Measurements from ENCODE around the gene ISL2. TPM values are rescaled to one million over a fixed set of nuclear protein-coding genes. Genes with fewer than 3 reads are reported as not detected.

Gene ISL2
- total RNA-seq, 1 donor from 2014 or later, result 1.2 TPM

DNA sequence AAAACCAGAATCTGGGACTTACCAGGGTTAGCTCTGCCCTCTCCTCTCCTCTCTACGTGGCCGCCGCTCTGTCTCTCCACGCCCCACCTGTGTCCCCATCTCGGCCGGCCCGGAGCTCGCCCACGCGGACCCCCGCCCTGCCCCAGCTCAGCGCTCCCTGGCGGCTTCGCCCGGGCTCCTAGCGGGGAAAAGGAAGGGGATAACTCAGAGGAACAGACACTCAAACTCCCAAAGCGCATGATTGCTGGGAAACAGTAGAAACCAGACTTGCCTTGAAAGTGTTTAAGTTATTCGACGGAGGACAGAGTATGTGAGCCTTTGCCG is 5.4 kb downstream of the ISL2 start:
- H3K4me1 Mint-ChIP-seq, result peaks cover 45% of the 10 kb centered on the region
- peak in 1 of 2 experiments; percentile 49 for DNase-seq (ENCODE audit: low spot score in 2 of 2, unreplicated experiment in 2 of 2)
- TF ChIP-seq, protein P1, sequence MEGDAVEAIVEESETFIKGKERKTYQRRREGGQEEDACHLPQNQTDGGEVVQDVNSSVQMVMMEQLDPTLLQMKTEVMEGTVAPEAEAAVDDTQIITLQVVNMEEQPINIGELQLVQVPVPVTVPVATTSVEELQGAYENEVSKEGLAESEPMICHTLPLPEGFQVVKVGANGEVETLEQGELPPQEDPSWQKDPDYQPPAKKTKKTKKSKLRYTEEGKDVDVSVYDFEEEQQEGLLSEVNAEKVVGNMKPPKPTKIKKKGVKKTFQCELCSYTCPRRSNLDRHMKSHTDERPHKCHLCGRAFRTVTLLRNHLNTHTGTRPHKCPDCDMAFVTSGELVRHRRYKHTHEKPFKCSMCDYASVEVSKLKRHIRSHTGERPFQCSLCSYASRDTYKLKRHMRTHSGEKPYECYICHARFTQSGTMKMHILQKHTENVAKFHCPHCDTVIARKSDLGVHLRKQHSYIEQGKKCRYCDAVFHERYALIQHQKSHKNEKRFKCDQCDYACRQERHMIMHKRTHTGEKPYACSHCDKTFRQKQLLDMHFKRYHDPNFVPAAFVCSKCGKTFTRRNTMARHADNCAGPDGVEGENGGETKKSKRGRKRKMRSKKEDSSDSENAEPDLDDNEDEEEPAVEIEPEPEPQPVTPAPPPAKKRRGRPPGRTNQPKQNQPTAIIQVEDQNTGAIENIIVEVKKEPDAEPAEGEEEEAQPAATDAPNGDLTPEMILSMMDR (IDR thresholded peaks at IDR 0.05; ENCODE audit: unreplicated experiment), result no peak
- peak overlapping the region; percentile 56 for H3K27ac Mint-ChIP-seq
- H3K36me3 Mint-ChIP-seq, result no peaks in the 10 kb centered on the region
- H3K9me3 Mint-ChIP-seq, result no peaks in the 10 kb centered on the region
- peaks cover 90% of the 10 kb centered on the region for H3K27me3 Mint-ChIP-seq (ENCODE audit: low read depth)
- peak overlapping the region; percentile 45 for H3K4me3 Mint-ChIP-seq

DNA sequence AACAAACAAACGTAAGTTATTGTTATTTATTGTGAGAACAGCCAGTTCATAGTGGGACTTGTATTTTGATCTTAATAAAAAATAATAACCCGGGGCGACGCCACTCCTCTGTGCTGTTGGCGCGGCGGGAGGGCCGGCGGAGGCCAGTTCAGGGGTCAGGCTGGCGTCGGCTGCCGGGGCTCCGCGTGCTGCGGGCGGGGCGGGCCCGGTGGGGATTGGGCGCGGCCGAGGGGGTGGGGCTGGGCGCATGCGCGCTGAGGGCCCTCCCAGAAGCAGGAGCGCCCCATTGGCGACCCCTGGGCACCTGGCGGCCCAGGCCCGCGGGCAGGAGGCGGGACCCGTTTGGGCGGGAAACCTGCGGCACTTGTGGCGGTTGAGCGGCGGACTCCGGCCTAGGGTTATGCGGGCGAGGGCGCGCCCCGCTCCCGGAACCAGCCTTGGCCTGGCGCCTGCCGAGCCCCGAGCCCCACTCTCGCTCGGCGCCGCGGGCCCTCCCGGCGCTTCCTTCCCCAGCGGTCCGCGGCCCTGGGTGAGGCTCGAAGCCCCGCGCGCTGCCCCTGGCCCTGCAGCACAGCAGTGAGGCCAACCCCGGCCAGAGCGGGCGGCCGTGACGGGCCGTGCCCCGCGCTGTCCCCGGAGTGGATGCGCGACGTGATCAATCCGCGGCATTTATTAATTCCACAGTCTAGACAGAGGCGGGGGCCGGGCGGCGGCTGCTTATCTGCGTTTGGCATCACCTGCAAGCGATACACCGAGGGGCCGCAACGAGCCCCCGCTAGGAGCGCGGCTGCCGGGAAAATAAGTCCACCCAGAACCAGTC is 6.0 kb downstream of the ISL2 start:
- no peaks in the 10 kb centered on the region for H3K9me3 Mint-ChIP-seq
- peak overlapping the region; percentile 45 for H3K4me3 Mint-ChIP-seq
- peak in 1 of 2 experiments; percentile 40 for DNase-seq (ENCODE audit: low spot score in 2 of 2, unreplicated experiment in 2 of 2)
- H3K27me3 Mint-ChIP-seq (ENCODE audit: low read depth), result peaks cover 87% of the 10 kb centered on the region
- TF ChIP-seq, protein P1 (IDR thresholded peaks at IDR 0.05; ENCODE audit: unreplicated experiment), result no peak
- no peak overlapping the region for H3K27ac Mint-ChIP-seq
- H3K36me3 Mint-ChIP-seq, result no peaks in the 10 kb centered on the region
- H3K4me1 Mint-ChIP-seq, result peaks cover 42% of the 10 kb centered on the region

DNA sequence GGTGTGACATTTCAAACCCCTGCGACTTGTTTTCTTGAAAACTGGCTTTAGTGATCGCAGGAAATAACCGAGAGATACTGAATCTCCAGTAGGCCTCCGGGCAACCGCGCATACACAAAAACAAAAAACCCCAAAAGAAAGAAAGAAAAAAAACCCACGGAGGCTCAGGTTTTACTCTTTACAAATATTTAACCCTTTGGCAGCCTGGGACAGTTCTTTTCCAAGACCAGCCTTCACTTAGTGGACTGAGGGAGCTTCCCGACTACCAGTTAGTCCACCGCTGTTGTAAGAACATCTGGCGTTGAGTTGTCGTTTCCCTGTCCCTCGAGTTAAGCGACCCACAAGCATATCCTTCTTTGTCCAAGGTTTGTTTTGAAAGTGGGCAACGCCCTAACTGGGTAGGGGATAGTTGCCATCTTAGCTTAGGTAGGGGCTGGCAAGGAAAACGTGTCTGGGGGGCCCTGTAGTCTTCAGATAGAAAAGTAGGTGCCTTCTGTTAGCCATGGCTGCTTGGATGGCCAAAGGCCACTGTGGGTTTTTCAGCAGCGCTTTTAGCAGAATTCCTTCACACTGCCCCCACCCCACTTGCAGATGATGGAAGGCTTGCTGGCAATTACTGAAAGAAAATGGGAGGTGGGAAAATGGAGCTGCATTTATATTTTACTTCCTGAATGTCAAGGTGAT is 6.9 kb downstream of the ISL2 start:
- no peaks in the 10 kb centered on the region for H3K9me3 Mint-ChIP-seq
- H3K27me3 Mint-ChIP-seq (ENCODE audit: low read depth), result peaks cover 90% of the 10 kb centered on the region
- H3K36me3 Mint-ChIP-seq, result no peaks in the 10 kb centered on the region
- TF ChIP-seq, protein P1 (IDR thresholded peaks at IDR 0.05; ENCODE audit: unreplicated experiment), result no peak
- no peak for DNase-seq (ENCODE audit: low spot score in 2 of 2, unreplicated experiment in 2 of 2)
- H3K27ac Mint-ChIP-seq, result peak overlapping the region; percentile 34
- no peak overlapping the region for H3K4me3 Mint-ChIP-seq
- H3K4me1 Mint-ChIP-seq, result peaks cover 44% of the 10 kb centered on the region

DNA sequence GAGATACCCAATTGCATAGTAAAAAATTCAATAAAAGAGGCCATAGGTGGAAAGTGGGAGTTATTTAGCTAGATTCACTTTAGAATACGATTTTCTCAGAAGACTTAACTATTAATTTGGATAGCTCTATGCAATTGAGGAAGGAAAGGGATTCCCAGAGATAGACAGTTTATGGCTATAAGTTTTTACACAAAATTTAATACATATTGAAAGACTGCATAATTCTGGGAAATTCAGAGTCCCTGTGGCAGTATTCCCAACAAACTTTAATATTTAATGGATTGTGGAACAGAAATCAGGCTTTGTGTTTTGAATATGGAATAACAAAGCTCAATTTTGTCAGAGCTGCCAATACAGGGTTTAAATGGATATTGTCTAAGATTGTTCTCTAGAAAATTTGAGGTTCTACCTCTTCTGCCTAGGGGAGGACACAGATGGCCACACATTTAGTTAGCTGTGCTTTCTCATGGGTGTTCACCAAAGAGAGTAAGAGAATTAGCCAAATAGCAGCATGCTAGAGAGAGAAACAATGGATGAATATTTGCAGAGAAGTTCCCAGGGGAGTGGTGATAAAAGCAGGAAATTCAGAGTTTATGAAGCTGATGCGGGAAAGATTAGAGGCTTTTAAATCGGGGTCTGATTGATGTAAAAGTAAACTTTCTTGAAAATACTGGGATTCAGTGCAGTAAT is 8.5 kb downstream of the ISL2 start:
- no peak for DNase-seq (ENCODE audit: low spot score in 2 of 2, unreplicated experiment in 2 of 2)
- Mint-ChIP-seq H3K4me3 (peak overlapping the region; percentile 57), H3K27ac (peak overlapping the region; percentile 9), H3K27me3 (ENCODE audit: low read depth) (peaks cover 89% of the 10 kb centered on the region), H3K4me1 (peaks cover 37% of the 10 kb centered on the region), H3K9me3 (no peaks in the 10 kb centered on the region), H3K36me3 (no peaks in the 10 kb centered on the region)
- TF ChIP-seq, protein P1 (IDR thresholded peaks at IDR 0.05; ENCODE audit: unreplicated experiment), result no peak

DNA sequence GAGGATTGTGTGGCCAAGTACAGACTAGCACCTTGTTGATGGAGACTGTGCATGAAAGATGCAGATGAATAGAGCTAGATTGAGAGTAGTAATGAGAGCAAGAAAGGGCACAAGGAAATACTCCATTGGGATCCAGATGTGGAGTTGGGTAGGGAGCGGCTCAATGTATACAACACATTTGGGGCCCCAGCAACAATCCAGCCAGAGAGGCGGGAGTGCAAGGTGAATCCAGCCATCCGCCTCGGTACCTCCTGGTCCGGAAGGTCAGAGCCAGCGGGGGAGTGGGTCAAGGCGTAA is 9.0 kb downstream of the ISL2 start:
- Mint-ChIP-seq H3K27me3 (ENCODE audit: low read depth) (peaks cover 89% of the 10 kb centered on the region), H3K4me1 (peaks cover 32% of the 10 kb centered on the region), H3K36me3 (no peaks in the 10 kb centered on the region), H3K9me3 (no peaks in the 10 kb centered on the region), H3K27ac (peak overlapping the region; percentile 9), H3K4me3 (peak overlapping the region; percentile 57)
- DNase-seq (ENCODE audit: low spot score in 2 of 2, unreplicated experiment in 2 of 2), result no peak
- TF ChIP-seq, protein P1 (IDR thresholded peaks at IDR 0.05; ENCODE audit: unreplicated experiment), result no peak
